ENCODE measurements around the gene GOLGA6D.
"Not testable (repeated sequence)": the region's sequence is repeated elsewhere in the genome, so short reads cannot be mapped to it uniquely, and the experiment has no call there.

The GOLGA6D gene

GRCh38 chr15:75298541-75299310 is 16.1 kb downstream of the GOLGA6D start:
- ATAC-seq = peak; percentile 85

GRCh38 chr15:75299311-75299688 is 16.7 kb downstream of the GOLGA6D start:
- peak; percentile 95 for ATAC-seq

GRCh38 chr15:75300026-75300425 is 17.4 kb downstream of the GOLGA6D start:
- ATAC-seq = not testable (repeated sequence)

GRCh38 chr15:75302318-75302717 is 19.7 kb downstream of the GOLGA6D start:
- ATAC-seq = no peak
- TF ChIP-seq ZNF8 (CRISPR knock-in tag; IDR thresholded peaks at IDR 0.05) (no peak), ESRRG (CRISPR knock-in tag; IDR thresholded peaks at IDR 0.05) (no peak), SNAI2 (CRISPR knock-in tag; IDR thresholded peaks at IDR 0.05) (no peak), CSDC2 (CRISPR knock-in tag; IDR thresholded peaks at IDR 0.05) (no peak), TSHZ2 (CRISPR knock-in tag; IDR thresholded peaks at IDR 0.05) (no peak), RARB (CRISPR knock-in tag; IDR thresholded peaks at IDR 0.05) (no peak), TCF4 (CRISPR knock-in tag; IDR thresholded peaks at IDR 0.05; ENCODE audit: borderline replicate concordance) (no peak), ISL1 (CRISPR knock-in tag; IDR thresholded peaks at IDR 0.05) (no peak), ZNF70 (CRISPR knock-in tag; IDR thresholded peaks at IDR 0.05) (no peak), ZFP30 (CRISPR knock-in tag; IDR thresholded peaks at IDR 0.05) (no peak), TOX (CRISPR knock-in tag; IDR thresholded peaks at IDR 0.05; ENCODE audit: borderline replicate concordance) (no peak), POU6F1 (CRISPR knock-in tag; IDR thresholded peaks at IDR 0.05; ENCODE audit: borderline replicate concordance, low read depth) (no peak), CREB5 (CRISPR knock-in tag; IDR thresholded peaks at IDR 0.05; ENCODE audit: low read depth) (no peak), CSRNP3 (CRISPR knock-in tag; IDR thresholded peaks at IDR 0.05) (no peak), GLIS3 (CRISPR knock-in tag; IDR thresholded peaks at IDR 0.05) (no peak), ARNTL (CRISPR knock-in tag; IDR thresholded peaks at IDR 0.05; ENCODE audit: borderline replicate concordance, low read depth) (no peak)

GRCh38 chr15:75302753-75303152 is 20.1 kb downstream of the GOLGA6D start:
- not testable (repeated sequence) for ATAC-seq

- no peak for TF ChIP-seq RARB (CRISPR knock-in tag; IDR thresholded peaks at IDR 0.05)
- TF ChIP-seq CSDC2 (CRISPR knock-in tag; IDR thresholded peaks at IDR 0.05) = no peak
- no peak for TF ChIP-seq ZFP30 (CRISPR knock-in tag; IDR thresholded peaks at IDR 0.05)
- no peak for TF ChIP-seq GLIS3 (CRISPR knock-in tag; IDR thresholded peaks at IDR 0.05)
- no peak for TF ChIP-seq PATZ1 (CRISPR knock-in tag; IDR thresholded peaks at IDR 0.05; ENCODE audit: borderline replicate concordance)
- TF ChIP-seq SNAI2 (CRISPR knock-in tag; IDR thresholded peaks at IDR 0.05) = no peak
- ATAC-seq = no peak
Measured at GRCh38 chr15:75306188-75306587, 23.6 kb downstream of the GOLGA6D start.
